ENCODE measurements around the gene LRIG1. TPM values are rescaled to one million over a fixed set of nuclear protein-coding genes. Genes with fewer than 3 reads are reported as not detected.

Gene LRIG1
- total and polyA plus RNA-seq, 2 of the 8 experiments (the other 6 are each of a cell fraction or from before 2014, with no cell fraction given), result 78.1 to 88.7 TPM

DNA sequence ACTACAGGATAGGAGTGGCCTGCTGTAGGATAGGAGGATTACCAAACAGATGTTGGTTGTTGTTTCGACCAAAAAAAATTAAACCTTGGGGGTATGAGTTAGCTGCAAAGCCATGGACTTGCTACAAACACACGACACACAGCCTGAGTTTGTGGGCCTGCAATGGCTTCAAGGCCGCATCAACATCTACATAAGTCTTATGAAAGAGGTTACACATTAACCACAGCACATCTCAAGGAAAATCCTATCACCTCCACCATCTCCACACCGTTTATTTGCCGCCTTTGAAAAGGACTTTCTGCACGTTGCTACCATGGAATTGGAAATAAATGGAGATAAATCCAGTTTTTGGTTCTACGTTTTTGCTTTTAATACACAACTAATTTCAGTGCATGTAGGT lies 23.0 kb downstream of the LRIG1 start:
- no peaks in the 10 kb centered on the region for H3K27me3 ChIP-seq (replicated peaks in 1 of 4; ENCODE audit: control insufficient read depth in 3 of 4, extremely low read depth in 1 of 4, insufficient read depth in 3 of 4, low read length in 3 of 4)
- H3K4me2 ChIP-seq (ENCODE audit: insufficient read depth in 1 of 2, low read depth in 2 of 2, low read length in 2 of 2), result no peak overlapping the region
- no peaks in the 10 kb centered on the region for H3K36me3 ChIP-seq (ENCODE audit: control insufficient read depth in 2 of 4, insufficient read depth in 4 of 4, low read length in 3 of 4)
- 0 out of 2 replicates have a peak overlapping the region, but pooled peaks have one; percentile 60 for H2AK5ac ChIP-seq (ENCODE audit: low read depth, low read length)
- H3K4ac ChIP-seq (replicated peaks; ENCODE audit: insufficient read length, low read depth, low read length), result no peak overlapping the region
- no peak overlapping the region for H3K23ac ChIP-seq (ENCODE audit: insufficient read length)
- no peak overlapping the region for H2AFZ ChIP-seq (ENCODE audit: low read length)
- H4K5ac ChIP-seq (ENCODE audit: insufficient read length, low read depth, low read length), result no peak overlapping the region
- no peak overlapping the region for H2BK15ac ChIP-seq (ENCODE audit: low read length)
- H4K20me1 ChIP-seq (replicated peaks in 1 of 2; ENCODE audit: control insufficient read depth in 1 of 2, insufficient read depth in 2 of 2, low read length in 2 of 2), result peaks cover 57 to 63% of the 10 kb centered on the region in 2 experiments
- peaks cover 32% of the 10 kb centered on the region for H3K79me1 ChIP-seq (ENCODE audit: low read depth, low read length)
- no peak overlapping the region for H4K91ac ChIP-seq (replicated peaks; ENCODE audit: insufficient read length, low read length)
- H3K4me3 ChIP-seq (ENCODE audit: extremely low read depth in 1 of 4, insufficient read depth in 2 of 4, low read depth in 3 of 4, low read length in 4 of 4), result no peak overlapping the region
- H2BK20ac ChIP-seq (ENCODE audit: low read length), result no peak overlapping the region
- DNase-seq (ENCODE audit: low read depth in 1 of 2, low spot score in 2 of 2), result no peak
- no peak overlapping the region for H3K14ac ChIP-seq (ENCODE audit: insufficient read length)
- no peak for FAIRE-seq
- no peak overlapping the region for H3K18ac ChIP-seq (ENCODE audit: extremely low read depth, low read length)
- 90% methylated on average over 7 of the region's 7 CpGs; no CpG with 5 or more reads in 1 of the 2 experiments for WGBS, 2 experiments (ENCODE audit: extremely low coverage in 1 of 2, insufficient coverage in 1 of 2, insufficient read length in 1 of 2, insufficient replicate concordance in 2 of 2, low coverage in 1 of 2, low lambda C conversion rate in 2 of 2, missing lambda C conversion rate in 1 of 2)
- H3K4me1 ChIP-seq (replicated peaks in 1 of 4; ENCODE audit: control insufficient read depth in 3 of 4, insufficient read depth in 4 of 4, low read length in 3 of 4), result peaks cover 13 to 64% (median 43%) of the 10 kb centered on the region in 4 experiments
- H3K9me3 ChIP-seq (ENCODE audit: insufficient read depth in 2 of 2, low read depth in 1 of 2, low read length in 1 of 2), result no peaks in the 10 kb centered on the region
- H3K27ac ChIP-seq (ENCODE audit: low read depth, low read length), result no peak overlapping the region
- H3K23me2 ChIP-seq (ENCODE audit: low read depth, low read length), result no peaks in the 10 kb centered on the region
- ChIA-PET POLR2A (ENCODE audit: partially characterized antibody) (no interaction called here), CTCF (ENCODE audit: partially characterized antibody) (interaction anchor here (1.3 kb wide), 1 partner anchor 7 kb away, joined by 5 read pairs; no protein-coding TSS in a partner anchor)
- no peak overlapping the region for H2BK120ac ChIP-seq (replicated peaks; ENCODE audit: low read depth, low read length)
- H2BK5ac ChIP-seq (ENCODE audit: low read depth, low read length), result no peak overlapping the region
- H4K8ac ChIP-seq (ENCODE audit: extremely low read depth, insufficient read depth, low read length), result no peak overlapping the region
- no peak overlapping the region for H2BK12ac ChIP-seq (ENCODE audit: low read depth, low read length)
- H3K79me2 ChIP-seq (ENCODE audit: control insufficient read depth in 1 of 2, insufficient read depth in 2 of 2, low read length in 2 of 2), result peaks cover 60 to 100% of the 10 kb centered on the region in 2 experiments
- H3K56ac ChIP-seq (replicated peaks; ENCODE audit: insufficient read length, low read depth, low read length), result no peak overlapping the region
- TF ChIP-seq HDAC6 (IDR thresholded peaks at IDR 0.05; ENCODE audit: low read depth, low read length) (no peak), CBX5 (IDR thresholded peaks at IDR 0.05; ENCODE audit: low read depth, low read length) (no peak), SAP30 (IDR thresholded peaks at IDR 0.05; ENCODE audit: insufficient read depth, insufficient replicate concordance, low read length) (no peak), CTBP2 (IDR thresholded peaks at IDR 0.05; ENCODE audit: borderline replicate concordance, insufficient read depth, insufficient read length, low read length) (no peak)
- no peak overlapping the region for H3K9ac ChIP-seq (replicated peaks in 1 of 4; ENCODE audit: extremely low read depth in 1 of 4, low read depth in 3 of 4, low read length in 3 of 4)
